Measurements from ENCODE around the gene PHLPP1. TPM values are rescaled to one million over a fixed set of nuclear protein-coding genes. Genes with fewer than 3 reads are reported as not detected.

The PHLPP1 gene
- total RNA-seq, 1 donor from 2014 or later = 18.0 TPM

- Mint-ChIP-seq H3K27me3 (peaks cover 12% of the 10 kb centered on the region), H3K4me3 (ENCODE audit: low read depth) (no peak overlapping the region), H3K27ac (no peak overlapping the region), H3K9me3 (ENCODE audit: low read depth) (no peaks in the 10 kb centered on the region), H3K4me1 (ENCODE audit: low read depth) (no peaks in the 10 kb centered on the region), H3K36me3 (ENCODE audit: insufficient read depth) (no peaks in the 10 kb centered on the region)
- no peak for DNase-seq (ENCODE audit: low spot score, unreplicated experiment)
- no peak for TF ChIP-seq CTCF (IDR thresholded peaks at IDR 0.05; ENCODE audit: unreplicated experiment)
Observed at GRCh38 chr18:62989195-62989594, 273.9 kb downstream of the PHLPP1 start.

DNA sequence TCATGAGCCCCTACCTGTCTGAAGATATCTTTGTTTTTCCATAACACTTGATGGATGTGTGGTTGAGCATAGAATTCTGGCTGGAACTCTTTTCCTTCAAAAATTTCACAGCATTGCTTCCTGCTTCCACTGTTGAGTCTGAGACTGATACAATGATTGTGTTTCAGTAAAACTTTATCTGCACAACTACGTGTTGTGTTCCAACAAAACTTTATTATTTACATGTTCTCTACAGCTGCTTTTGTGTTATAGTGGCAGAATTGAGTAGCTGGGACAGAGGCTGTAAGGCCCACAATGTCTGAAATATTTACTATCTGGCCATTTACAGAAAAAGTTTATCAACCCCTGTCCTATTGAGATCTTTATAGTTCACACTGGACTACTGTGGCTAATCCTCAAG lies 275.3 kb downstream of the PHLPP1 start:
- H3K4me3 Mint-ChIP-seq (ENCODE audit: low read depth) = no peak overlapping the region
- no peaks in the 10 kb centered on the region for H3K36me3 Mint-ChIP-seq (ENCODE audit: insufficient read depth)
- no peaks in the 10 kb centered on the region for H3K9me3 Mint-ChIP-seq (ENCODE audit: low read depth)
- H3K4me1 Mint-ChIP-seq (ENCODE audit: low read depth) = no peaks in the 10 kb centered on the region
- DNase-seq (ENCODE audit: low spot score, unreplicated experiment) = no peak
- H3K27me3 Mint-ChIP-seq = peaks cover 12% of the 10 kb centered on the region
- no peak overlapping the region for H3K27ac Mint-ChIP-seq
- no peak for TF ChIP-seq CTCF (IDR thresholded peaks at IDR 0.05; ENCODE audit: unreplicated experiment)

GRCh38 chr18:62991389-62991788 lies 276.0 kb downstream of the PHLPP1 start:
- Mint-ChIP-seq H3K27ac (no peak overlapping the region), H3K27me3 (peaks cover 12% of the 10 kb centered on the region), H3K4me3 (ENCODE audit: low read depth) (no peak overlapping the region), H3K36me3 (ENCODE audit: insufficient read depth) (no peaks in the 10 kb centered on the region), H3K9me3 (ENCODE audit: low read depth) (no peaks in the 10 kb centered on the region), H3K4me1 (ENCODE audit: low read depth) (no peaks in the 10 kb centered on the region)
- TF ChIP-seq CTCF (IDR thresholded peaks at IDR 0.05; ENCODE audit: unreplicated experiment) = no peak
- DNase-seq (ENCODE audit: low spot score, unreplicated experiment) = no peak

DNA sequence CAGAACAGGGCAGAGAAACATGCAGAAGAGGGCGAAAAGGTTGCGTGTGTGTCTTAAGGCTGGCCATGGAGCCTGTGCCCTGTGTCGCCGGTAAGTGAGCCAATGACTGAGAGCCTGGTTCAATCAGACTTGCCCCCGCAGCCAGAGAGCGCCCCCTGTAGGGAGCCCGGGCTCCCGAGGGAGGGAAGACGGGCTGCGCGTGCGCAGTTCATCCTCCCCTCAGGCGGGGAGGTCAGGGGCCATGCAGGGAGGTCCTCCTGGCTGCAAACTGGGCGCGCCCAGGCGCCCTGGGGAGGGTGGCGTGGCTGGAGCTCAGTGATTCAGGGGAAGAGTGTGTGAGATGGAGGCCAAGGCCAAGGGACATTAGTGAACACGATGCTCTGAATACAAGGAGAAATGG lies 276.6 kb downstream of the PHLPP1 start:
- Mint-ChIP-seq H3K4me3 (ENCODE audit: low read depth) (no peak overlapping the region), H3K4me1 (ENCODE audit: low read depth) (no peaks in the 10 kb centered on the region), H3K27me3 (peaks cover 12% of the 10 kb centered on the region), H3K9me3 (ENCODE audit: low read depth) (no peaks in the 10 kb centered on the region), H3K36me3 (ENCODE audit: insufficient read depth) (no peaks in the 10 kb centered on the region), H3K27ac (no peak overlapping the region)
- no peak for DNase-seq (ENCODE audit: low spot score, unreplicated experiment)
- no peak for TF ChIP-seq CTCF (IDR thresholded peaks at IDR 0.05; ENCODE audit: unreplicated experiment)

DNA sequence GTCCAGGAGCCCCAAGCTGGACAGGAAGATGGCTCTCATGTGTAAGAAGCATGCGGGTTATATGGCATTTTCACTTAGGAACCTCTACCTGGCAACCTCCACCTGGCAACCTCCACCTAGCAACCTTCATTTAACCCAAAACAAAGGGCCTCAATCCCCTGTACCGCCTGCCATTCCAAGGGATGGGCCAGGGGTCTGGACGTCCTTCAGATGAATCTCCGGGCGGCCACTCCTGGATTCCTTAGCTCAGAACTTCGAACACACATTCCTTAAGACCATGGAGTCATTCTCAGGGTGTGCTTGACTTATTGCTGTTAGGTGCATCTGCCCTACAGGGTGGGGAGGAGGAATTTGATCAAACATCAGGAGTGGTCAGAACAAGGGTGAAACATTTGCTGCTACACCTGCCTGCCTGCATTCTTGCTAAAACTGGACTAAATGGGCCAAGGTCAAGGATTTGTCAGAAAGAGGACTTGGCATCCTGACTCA lies 277.6 kb downstream of the PHLPP1 start:
- H3K27me3 Mint-ChIP-seq = peaks cover 12% of the 10 kb centered on the region
- H3K27ac Mint-ChIP-seq = no peak overlapping the region
- no peak for DNase-seq (ENCODE audit: low spot score, unreplicated experiment)
- H3K9me3 Mint-ChIP-seq (ENCODE audit: low read depth) = no peaks in the 10 kb centered on the region
- no peak for TF ChIP-seq CTCF (IDR thresholded peaks at IDR 0.05; ENCODE audit: unreplicated experiment)
- no peaks in the 10 kb centered on the region for H3K36me3 Mint-ChIP-seq (ENCODE audit: insufficient read depth)
- no peak overlapping the region for H3K4me3 Mint-ChIP-seq (ENCODE audit: low read depth)
- no peaks in the 10 kb centered on the region for H3K4me1 Mint-ChIP-seq (ENCODE audit: low read depth)
